Esophagus muscularis mucosa (tissue), 3 donors: ENCODE data around the gene CALML5.

ENCODE experiments used
- POLR2A ChIP-seq: fragments of 450-650 bp; IDR thresholded peaks from one replicate; pipeline ENCODE4 v1.6.1; 2017; ENCODE audit warnings: antibody characterized with exemption, moderate library complexity, mild to moderate bottlenecking, low read depth
- POLR2AphosphoS5 ChIP-seq, 2 donors: sonication (generic); formaldehyde crosslinking; IDR thresholded peaks; one replicate each; pipeline ENCODE4 v1.6.1; 2017; ENCODE audit warnings: antibody characterized with exemption in 2 of 2
- TF ChIP-seq, protein P1 (sequence below), 3 experiments: fragments of 200-600 bp in 2 of 3; fragments of 450-650 bp in 1 of 3; sonication (generic) in 2 of 3; IDR thresholded peaks; one replicate each; pipeline ENCODE4 v1.5.1; 2017 to 2019; ENCODE audit warnings: antibody characterized with exemption in 3 of 3, mild to moderate bottlenecking in 2 of 3, moderate library complexity in 1 of 3

DNA sequence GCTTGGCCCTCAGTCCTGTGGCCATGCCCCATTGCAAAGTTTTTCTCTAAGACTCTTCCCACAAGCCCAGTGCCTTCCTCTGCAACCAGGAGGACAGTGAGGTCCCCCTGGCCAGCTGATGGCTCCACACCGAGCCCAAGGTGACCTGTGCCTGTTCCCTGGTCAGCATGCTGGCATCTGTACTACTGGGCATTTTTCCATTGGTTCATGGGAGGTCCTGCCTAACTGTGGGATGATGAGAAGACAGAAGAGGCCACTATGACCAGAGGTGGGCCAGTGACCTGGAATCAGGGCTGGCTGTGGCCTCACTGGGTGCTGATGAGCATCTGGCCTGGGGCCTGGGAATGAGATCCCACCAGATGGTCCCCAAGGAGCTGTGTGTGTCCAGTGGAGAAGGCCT, 45.6 kb upstream of the CALML5 start:
- TF ChIP-seq, protein P1, sequence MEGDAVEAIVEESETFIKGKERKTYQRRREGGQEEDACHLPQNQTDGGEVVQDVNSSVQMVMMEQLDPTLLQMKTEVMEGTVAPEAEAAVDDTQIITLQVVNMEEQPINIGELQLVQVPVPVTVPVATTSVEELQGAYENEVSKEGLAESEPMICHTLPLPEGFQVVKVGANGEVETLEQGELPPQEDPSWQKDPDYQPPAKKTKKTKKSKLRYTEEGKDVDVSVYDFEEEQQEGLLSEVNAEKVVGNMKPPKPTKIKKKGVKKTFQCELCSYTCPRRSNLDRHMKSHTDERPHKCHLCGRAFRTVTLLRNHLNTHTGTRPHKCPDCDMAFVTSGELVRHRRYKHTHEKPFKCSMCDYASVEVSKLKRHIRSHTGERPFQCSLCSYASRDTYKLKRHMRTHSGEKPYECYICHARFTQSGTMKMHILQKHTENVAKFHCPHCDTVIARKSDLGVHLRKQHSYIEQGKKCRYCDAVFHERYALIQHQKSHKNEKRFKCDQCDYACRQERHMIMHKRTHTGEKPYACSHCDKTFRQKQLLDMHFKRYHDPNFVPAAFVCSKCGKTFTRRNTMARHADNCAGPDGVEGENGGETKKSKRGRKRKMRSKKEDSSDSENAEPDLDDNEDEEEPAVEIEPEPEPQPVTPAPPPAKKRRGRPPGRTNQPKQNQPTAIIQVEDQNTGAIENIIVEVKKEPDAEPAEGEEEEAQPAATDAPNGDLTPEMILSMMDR (IDR thresholded peaks at IDR 0.05): no peak
- TF ChIP-seq POLR2A (no peak), POLR2AphosphoS5 (IDR thresholded peaks at IDR 0.05) (no peak)
